Activated CD4-positive, alpha-beta T cell treated with anti-CD3 and anti-CD28 coated beads for 4 hours (primary cell): ENCODE data around the gene KSR1.
A peak's percentile ranks its signal among the peaks of the same experiment; 100 is the strongest.

Experiments
- DNase-seq, 2 donors: peaks; one replicate each; pipeline ENCODE4 v3.0.0-alpha.2; 2020

Gene KSR1

GRCh38 chr17:27520491-27521185, 64.4 kb downstream of the KSR1 start:
- no peak for DNase-seq

GRCh38 chr17:27521281-27522027, 65.2 kb downstream of the KSR1 start:
- no peak for DNase-seq

- DNase-seq: no peak
Measured at GRCh38 chr17:27522028-27522635, 65.9 kb downstream of the KSR1 start.

- DNase-seq: no peak
Measured at GRCh38 chr17:27523712-27524111, 67.5 kb downstream of the KSR1 start.

GRCh38 chr17:27524594-27524993, 68.3 kb downstream of the KSR1 start:
- DNase-seq: no peak

- DNase-seq: no peak
Measured at GRCh38 chr17:27525316-27525715, 69.1 kb downstream of the KSR1 start.

- no peak for DNase-seq
Measured at GRCh38 chr17:27525836-27526603, 69.8 kb downstream of the KSR1 start.

- DNase-seq: peak in 1 of 2 donors; percentile 15
Measured at GRCh38 chr17:27526604-27527002, 70.4 kb downstream of the KSR1 start.

GRCh38 chr17:27529230-27529796, 73.1 kb downstream of the KSR1 start:
- DNase-seq: no peak

- DNase-seq: no peak
Measured at GRCh38 chr17:27530764-27531391, 74.6 kb downstream of the KSR1 start.

GRCh38 chr17:27531469-27531961, 75.3 kb downstream of the KSR1 start:
- no peak for DNase-seq

GRCh38 chr17:27532269-27533263, 76.3 kb downstream of the KSR1 start:
- no peak for DNase-seq

GRCh38 chr17:27533874-27534815, 77.9 kb downstream of the KSR1 start:
- DNase-seq: no peak

GRCh38 chr17:27535178-27535928, 79.1 kb downstream of the KSR1 start:
- DNase-seq: no peak

- DNase-seq: no peak
Measured at GRCh38 chr17:27535975-27536374, 79.7 kb downstream of the KSR1 start.

- no peak for DNase-seq
Measured at GRCh38 chr17:27536781-27537180, 80.5 kb downstream of the KSR1 start.

- DNase-seq: no peak
Measured at GRCh38 chr17:27538156-27538955, 82.1 kb downstream of the KSR1 start.

GRCh38 chr17:27539152-27539551, 82.9 kb downstream of the KSR1 start:
- DNase-seq: no peak
